ENCODE measurements around the gene CRAT. TPM values are rescaled to one million over a fixed set of nuclear protein-coding genes. Genes with fewer than 3 reads are reported as not detected.
A peak's percentile ranks its signal among the peaks of the same experiment; 100 is the strongest.

Gene CRAT
- total RNA-seq, 2 experiments from 2014 or later: 7.1 to 9.4 TPM

DNA sequence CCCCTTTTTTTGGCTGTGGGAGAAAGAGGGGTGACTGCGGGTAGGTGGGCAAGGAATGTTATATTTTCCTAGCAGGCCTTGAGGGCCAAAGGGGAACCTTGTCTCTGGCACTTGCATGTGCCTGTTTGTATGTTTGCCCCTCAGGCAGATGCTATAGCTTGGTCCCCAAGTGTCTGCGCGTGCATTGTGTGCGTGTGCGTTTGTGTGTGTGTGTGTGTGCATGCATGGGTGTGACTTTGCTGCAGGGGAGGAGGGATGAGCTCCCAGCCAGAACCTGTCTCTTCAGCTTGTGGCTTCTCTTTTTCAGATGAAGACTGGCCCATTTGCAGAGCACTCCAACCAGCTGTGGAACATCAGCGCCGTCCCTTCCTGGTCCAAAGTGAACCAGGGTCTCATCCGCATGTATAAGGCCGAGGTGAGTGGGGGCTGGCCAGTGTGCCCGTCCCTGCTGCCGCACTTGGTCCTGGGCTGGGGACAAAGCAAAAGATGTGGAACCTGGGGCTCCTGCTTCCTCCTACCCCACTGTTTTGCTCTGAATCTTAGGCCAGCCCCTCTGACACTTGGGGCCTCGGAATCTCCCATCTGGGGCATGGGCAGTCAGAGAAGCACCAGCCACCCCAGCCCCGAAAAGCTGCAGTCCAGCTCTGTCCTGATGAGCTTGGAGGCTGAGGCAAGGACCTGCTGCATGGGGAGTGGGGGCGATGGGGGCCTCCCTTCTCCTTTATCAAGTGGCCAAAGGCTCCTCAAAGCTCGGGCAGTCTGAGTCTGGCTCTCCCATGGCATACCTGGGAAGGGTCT, 31.7 kb upstream of the CRAT start:
- intact Hi-C loops (cut with DNase I, micrococcal nuclease): loop anchor here (5.0 kb wide), 2 partner anchors 35 to 180 kb away; partner anchors contain the start of gene IER5L (in 1 of the 2)
- Histone ChIP-seq H3K27ac (ENCODE audit: low read depth in 1 of 2, low read length in 2 of 2) (no peak overlapping the region), H3K27me3 (ENCODE audit: control insufficient read depth in 1 of 2, insufficient read depth in 2 of 2, low read length in 2 of 2) (no peaks in the 10 kb centered on the region), H3K9me3 (ENCODE audit: control insufficient read depth in 1 of 2, insufficient read depth in 1 of 2, low read length in 2 of 2) (no peaks in the 10 kb centered on the region), H3K4me3 (ENCODE audit: low read length) (no peak overlapping the region), H3K4me1 (ENCODE audit: insufficient read depth, low read length) (peaks cover 44% of the 10 kb centered on the region), H3K36me3 (ENCODE audit: insufficient read depth, low read length) (peaks cover 42% of the 10 kb centered on the region)
- no peaks in the 10 kb centered on the region for H3K27me3 Mint-ChIP-seq
- peaks cover 34% of the 10 kb centered on the region for H3K4me1 Mint-ChIP-seq (ENCODE audit: low read depth)
- DNase-seq: peak in 1 of 14 experiments; percentile 16
- no peak for ATAC-seq (ENCODE audit: poor library complexity)
- CTCF ChIA-PET: interaction anchor here (0.7 to 4.9 kb wide), 22 partner anchors 8 to 986 kb away, joined by 3 to 57 read pairs (median 4); partner anchors contain the start of gene IER5L
- TF ChIP-seq, protein P1, sequence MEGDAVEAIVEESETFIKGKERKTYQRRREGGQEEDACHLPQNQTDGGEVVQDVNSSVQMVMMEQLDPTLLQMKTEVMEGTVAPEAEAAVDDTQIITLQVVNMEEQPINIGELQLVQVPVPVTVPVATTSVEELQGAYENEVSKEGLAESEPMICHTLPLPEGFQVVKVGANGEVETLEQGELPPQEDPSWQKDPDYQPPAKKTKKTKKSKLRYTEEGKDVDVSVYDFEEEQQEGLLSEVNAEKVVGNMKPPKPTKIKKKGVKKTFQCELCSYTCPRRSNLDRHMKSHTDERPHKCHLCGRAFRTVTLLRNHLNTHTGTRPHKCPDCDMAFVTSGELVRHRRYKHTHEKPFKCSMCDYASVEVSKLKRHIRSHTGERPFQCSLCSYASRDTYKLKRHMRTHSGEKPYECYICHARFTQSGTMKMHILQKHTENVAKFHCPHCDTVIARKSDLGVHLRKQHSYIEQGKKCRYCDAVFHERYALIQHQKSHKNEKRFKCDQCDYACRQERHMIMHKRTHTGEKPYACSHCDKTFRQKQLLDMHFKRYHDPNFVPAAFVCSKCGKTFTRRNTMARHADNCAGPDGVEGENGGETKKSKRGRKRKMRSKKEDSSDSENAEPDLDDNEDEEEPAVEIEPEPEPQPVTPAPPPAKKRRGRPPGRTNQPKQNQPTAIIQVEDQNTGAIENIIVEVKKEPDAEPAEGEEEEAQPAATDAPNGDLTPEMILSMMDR (IDR thresholded peaks at IDR 0.05): no peak
- H3K9me3 Mint-ChIP-seq: no peaks in the 10 kb centered on the region
- POLR2A ChIA-PET: interaction anchor here (1.0 to 2.6 kb wide), 4 partner anchors 15 to 35 kb away, joined by 3 to 12 read pairs (median 6); partner anchors contain the start of gene IER5L
- peak overlapping the region; percentile 84 for H3K27ac Mint-ChIP-seq
- H3K36me3 Mint-ChIP-seq (ENCODE audit: low read depth): peaks cover 40% of the 10 kb centered on the region
- H3K4me3 Mint-ChIP-seq: peak overlapping the region; percentile 77

GRCh38 chr9:129141066-129142041, 30.8 kb upstream of the CRAT start:
- peaks cover 46% of the 10 kb centered on the region for H3K36me3 ChIP-seq (ENCODE audit: insufficient read depth, low read length)
- no peaks in the 10 kb centered on the region for H3K27me3 ChIP-seq (ENCODE audit: control insufficient read depth in 1 of 2, insufficient read depth in 2 of 2, low read length in 2 of 2)
- Mint-ChIP-seq H3K27me3 (no peaks in the 10 kb centered on the region), H3K9me3 (no peaks in the 10 kb centered on the region), H3K36me3 (ENCODE audit: low read depth) (peaks cover 43% of the 10 kb centered on the region), H3K4me3 (peak overlapping the region; percentile 75), H3K4me1 (ENCODE audit: low read depth) (peaks cover 34% of the 10 kb centered on the region), H3K27ac (peak overlapping the region; percentile 89)
- no peaks in the 10 kb centered on the region for H3K9me3 ChIP-seq (ENCODE audit: control insufficient read depth in 1 of 2, insufficient read depth in 1 of 2, low read length in 2 of 2)
- intact Hi-C loops (cut with DNase I, micrococcal nuclease): loop anchor here (2.0 to 5.0 kb wide), 3 partner anchors 36 to 181 kb away; partner anchors contain the start of gene IER5L (in 1 of the 2)
- ChIA-PET POLR2A (interaction anchor here (1.3 to 3.3 kb wide), 7 partner anchors 10 to 484 kb away, joined by 4 to 53 read pairs (median 9); partner anchors contain the start of genes IER5L and NTMT1), CTCF (interaction anchor here (1.6 to 4.9 kb wide), 5 partner anchors 10 to 483 kb away, joined by 4 to 57 read pairs (median 13); partner anchors contain the start of gene IER5L)
- TF ChIP-seq, protein P1 (IDR thresholded peaks at IDR 0.05): no peak
- no peak overlapping the region for H3K4me3 ChIP-seq (ENCODE audit: low read length)
- peak overlapping the region; percentile 55 to 96 for H3K27ac ChIP-seq (ENCODE audit: low read depth in 1 of 2, low read length in 2 of 2)
- peaks cover 44% of the 10 kb centered on the region for H3K4me1 ChIP-seq (ENCODE audit: insufficient read depth, low read length)
- no peak for ATAC-seq (ENCODE audit: poor library complexity)
- DNase-seq: peak in 3 of 14 experiments; percentile 32 to 58 (median 38)
